CD14-positive monocyte (primary cell): Measurements from ENCODE around the gene SIGMAR1. TPM values are rescaled to one million over a fixed set of nuclear protein-coding genes. Genes with fewer than 3 reads are reported as not detected.
A peak's percentile ranks its signal among the peaks of the same experiment; 100 is the strongest.

Experiments
- DNase-seq, 3 donors: peaks; one replicate each; pipeline ENCODE4 v3.0.0-alpha.2; 2011 to 2022
- H2AFZ ChIP-seq: 2 replicates; pipeline ENCODE4 v1.6.0; 2012; ENCODE audit warnings: mild to moderate bottlenecking, low read depth, low read length, inconsistent platforms; ENCODE audit not compliant: insufficient read depth, poor library complexity, severe bottlenecking
- H3K27ac ChIP-seq, 2 donors: 1 replicate in 1 of 2; 2 replicates in 1 of 2; pipeline ENCODE4 v1.5.1; 2012 to 2013; ENCODE audit warnings: low read length in 2 of 2, control low read depth in 1 of 2, inconsistent platforms in 1 of 2, low read depth in 1 of 2, mild to moderate bottlenecking in 1 of 2
- H3K27me3 ChIP-seq, 2 donors: one replicate each; pipeline versions ENCODE4 v1.6.0 to v1.6.1; 2011 to 2013; ENCODE audit warnings: low read length in 2 of 2; ENCODE audit not compliant: control insufficient read depth in 2 of 2, insufficient read depth in 2 of 2
- H3K36me3 ChIP-seq, 2 donors: replicated peaks in 1 of 2; 1 replicate in 1 of 2; 2 replicates in 1 of 2; pipeline versions ENCODE4 v1.5.1 to v1.6.1; 2012 to 2013; ENCODE audit warnings: low read length in 2 of 2, control low read depth in 1 of 2, inconsistent platforms in 1 of 2, mild to moderate bottlenecking in 1 of 2; ENCODE audit not compliant: insufficient read depth in 2 of 2, control insufficient read depth in 1 of 2
- H3K4me1 ChIP-seq, 2 donors: 1 replicate in 1 of 2; 2 replicates in 1 of 2; pipeline versions ENCODE4 v1.5.1 to v1.6.1; 2012 to 2013; ENCODE audit warnings: low read length in 2 of 2, control low read depth in 1 of 2, inconsistent platforms in 1 of 2, mild to moderate bottlenecking in 1 of 2, moderate library complexity in 1 of 2; ENCODE audit not compliant: insufficient read depth in 2 of 2, control insufficient read depth in 1 of 2
- H3K4me2 ChIP-seq: replicated peaks from 2 replicates; pipeline ENCODE3; 2012; ENCODE audit warnings: low read length, moderate library complexity, mild to moderate bottlenecking; ENCODE audit not compliant: poor library complexity, severe bottlenecking; ENCODE audit errors: extremely low read depth
- H3K4me3 ChIP-seq, 3 experiments: fragments of 200-600 bp in 1 of 3; sonication (generic) in 1 of 3; replicated peaks in 1 of 3; 1 replicate in 2 of 3; 2 replicates in 1 of 3; pipeline ENCODE4 v1.5.1; 2011 to 2013; ENCODE audit warnings: low read length in 3 of 3, mild to moderate bottlenecking in 3 of 3, control low read depth in 2 of 3, low read depth in 2 of 3, inconsistent platforms in 1 of 3, moderate library complexity in 1 of 3
- H3K79me2 ChIP-seq: 2 replicates; pipeline ENCODE4 v1.6.0; 2012; ENCODE audit warnings: mild to moderate bottlenecking, control low read depth, inconsistent platforms, low read length, moderate library complexity; ENCODE audit not compliant: insufficient read depth
- H3K9ac ChIP-seq: 2 replicates; pipeline ENCODE4 v1.6.0; 2017; ENCODE audit warnings: low read length, mild to moderate bottlenecking; ENCODE audit not compliant: insufficient read depth, poor library complexity, severe bottlenecking
- H3K9me3 ChIP-seq, 2 donors: replicated peaks in 1 of 2; 1 replicate in 1 of 2; 2 replicates in 1 of 2; pipeline versions ENCODE4 v1.5.1 to v1.6.1; 2012 to 2013; ENCODE audit warnings: low read length in 2 of 2, control low read depth in 1 of 2; ENCODE audit not compliant: control insufficient read depth in 1 of 2, insufficient read depth in 1 of 2
- H4K20me1 ChIP-seq: 2 replicates; pipeline ENCODE4 v1.6.0; 2012; ENCODE audit warnings: mild to moderate bottlenecking, low read length, control low read depth, moderate library complexity; ENCODE audit not compliant: insufficient read depth
- H3K27ac Mint-ChIP-seq, 7 donors: one replicate each; pipeline ENCODE4 v1.8.0; 2020; ENCODE audit warnings: mild to moderate bottlenecking in 7 of 7, mixed read lengths in 7 of 7, moderate library complexity in 6 of 7, inconsistent platforms in 2 of 7
- H3K27me3 Mint-ChIP-seq, 3 donors: one replicate each; pipeline ENCODE4 v1.8.0; 2021 to 2022; ENCODE audit warnings: low read depth in 3 of 3, mild to moderate bottlenecking in 3 of 3, mixed read lengths in 3 of 3, moderate library complexity in 3 of 3, inconsistent platforms in 1 of 3
- H3K36me3 Mint-ChIP-seq, 2 donors: one replicate each; pipeline ENCODE4 v1.8.0; 2020; ENCODE audit warnings: mixed read lengths in 2 of 2, inconsistent platforms in 1 of 2, mild to moderate bottlenecking in 1 of 2
- H3K4me1 Mint-ChIP-seq: one replicate; pipeline ENCODE4 v1.8.0; 2020; ENCODE audit warnings: mild to moderate bottlenecking, mixed read lengths
- H3K4me3 Mint-ChIP-seq, 2 donors: one replicate each; pipeline ENCODE4 v1.8.0; 2020; ENCODE audit warnings: mild to moderate bottlenecking in 2 of 2, mixed read lengths in 2 of 2, moderate library complexity in 1 of 2
- H3K9me3 Mint-ChIP-seq, 7 donors: one replicate each; pipeline ENCODE4 v1.8.0; 2020 to 2022; ENCODE audit warnings: mixed read lengths in 7 of 7, mild to moderate bottlenecking in 6 of 7, moderate library complexity in 6 of 7, inconsistent platforms in 2 of 7
- WGBS: methylation state at CpG from one replicate; pipeline ENCODE4 v1.1.5; 2013; ENCODE audit warnings: missing lambda C conversion rate; ENCODE audit not compliant: insufficient coverage; 5-methylcytosine and 5-hydroxymethylcytosine counted together
- intact Hi-C, 2 donors: fragments of 100-400 bp; cut with micrococcal nuclease; formaldehyde crosslinking; loops; one replicate each; pipeline versions ENCODE4 v1.15.0 to v1.15.1; 2023
- polyA plus RNA-seq, 3 donors: library from polyadenylated mRNA; depleted of rRNA in 1 of 3; unstranded in 2 of 3; stranded (reverse) in 1 of 3; fragments of 300-500 nt in 2 of 3; fragments of >200 nt in 1 of 3; fragmentation: Illumina TruSeq in 2 of 3; gene quantifications; 1 replicate in 2 of 3; 2 replicates in 1 of 3; pipeline ENCODE4 v1.2.3, GENCODE V29; 2012 to 2021
- TF ChIP-seq, protein P1 (sequence below): fragments of 200-600 bp; IDR thresholded peaks from one replicate; pipeline ENCODE4 v1.8.0; 2022; ENCODE audit warnings: antibody characterized with exemption, mild to moderate bottlenecking

The SIGMAR1 gene
- polyA plus RNA-seq, 3 donors: 26.6 to 59.6 (median 49.5) TPM

DNA sequence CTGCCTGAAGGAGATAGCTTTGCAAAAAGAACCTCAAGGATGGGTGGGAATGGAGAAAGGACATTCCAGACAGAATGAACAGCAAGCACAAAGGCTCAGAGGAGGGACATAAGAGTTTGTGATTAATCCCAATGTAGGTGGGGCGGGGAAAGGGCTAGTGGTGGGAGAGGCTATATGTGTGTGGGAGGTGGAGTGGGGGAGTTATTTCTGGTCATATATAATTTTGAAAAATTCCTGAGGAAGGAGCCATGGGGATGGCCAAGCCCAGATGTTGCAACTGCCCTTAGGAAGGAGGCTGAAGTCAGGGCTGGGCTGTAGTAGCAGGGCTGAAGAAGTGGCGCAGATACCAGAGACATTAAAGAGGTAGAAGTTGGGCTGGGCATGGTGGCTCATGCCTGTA, 38.3 kb upstream of the SIGMAR1 start:
- Mint-ChIP-seq H3K4me1 (no peaks in the 10 kb centered on the region), H3K9me3 (peaks cover 0 to 1% (median 0%) of the 10 kb centered on the region in 7 donors), H3K27ac (no peak overlapping the region), H3K4me3 (no peak overlapping the region), H3K36me3 (peaks cover 0 to 8% of the 10 kb centered on the region in 2 donors), H3K27me3 (peaks cover 0 to 4% (median 0%) of the 10 kb centered on the region in 3 donors)
- Histone ChIP-seq H2AFZ (no peak overlapping the region), H4K20me1 (no peaks in the 10 kb centered on the region), H3K27ac (no peak overlapping the region), H3K36me3 (no peaks in the 10 kb centered on the region), H3K9me3 (no peaks in the 10 kb centered on the region), H3K4me3 (no peak overlapping the region), H3K4me1 (no peaks in the 10 kb centered on the region), H3K27me3 (no peaks in the 10 kb centered on the region), H3K79me2 (no peaks in the 10 kb centered on the region), H3K9ac (no peak overlapping the region), H3K4me2 (no peak overlapping the region)
- intact Hi-C loops: loop anchor here in 1 of 2 donors (1.0 kb wide), 1 partner anchor 26 kb away; no protein-coding TSS in a partner anchor
- no peak for DNase-seq
- TF ChIP-seq, protein P1, sequence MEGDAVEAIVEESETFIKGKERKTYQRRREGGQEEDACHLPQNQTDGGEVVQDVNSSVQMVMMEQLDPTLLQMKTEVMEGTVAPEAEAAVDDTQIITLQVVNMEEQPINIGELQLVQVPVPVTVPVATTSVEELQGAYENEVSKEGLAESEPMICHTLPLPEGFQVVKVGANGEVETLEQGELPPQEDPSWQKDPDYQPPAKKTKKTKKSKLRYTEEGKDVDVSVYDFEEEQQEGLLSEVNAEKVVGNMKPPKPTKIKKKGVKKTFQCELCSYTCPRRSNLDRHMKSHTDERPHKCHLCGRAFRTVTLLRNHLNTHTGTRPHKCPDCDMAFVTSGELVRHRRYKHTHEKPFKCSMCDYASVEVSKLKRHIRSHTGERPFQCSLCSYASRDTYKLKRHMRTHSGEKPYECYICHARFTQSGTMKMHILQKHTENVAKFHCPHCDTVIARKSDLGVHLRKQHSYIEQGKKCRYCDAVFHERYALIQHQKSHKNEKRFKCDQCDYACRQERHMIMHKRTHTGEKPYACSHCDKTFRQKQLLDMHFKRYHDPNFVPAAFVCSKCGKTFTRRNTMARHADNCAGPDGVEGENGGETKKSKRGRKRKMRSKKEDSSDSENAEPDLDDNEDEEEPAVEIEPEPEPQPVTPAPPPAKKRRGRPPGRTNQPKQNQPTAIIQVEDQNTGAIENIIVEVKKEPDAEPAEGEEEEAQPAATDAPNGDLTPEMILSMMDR: no peak
- WGBS: 86% methylated on average over 1 of the region's 2 CpGs

DNA sequence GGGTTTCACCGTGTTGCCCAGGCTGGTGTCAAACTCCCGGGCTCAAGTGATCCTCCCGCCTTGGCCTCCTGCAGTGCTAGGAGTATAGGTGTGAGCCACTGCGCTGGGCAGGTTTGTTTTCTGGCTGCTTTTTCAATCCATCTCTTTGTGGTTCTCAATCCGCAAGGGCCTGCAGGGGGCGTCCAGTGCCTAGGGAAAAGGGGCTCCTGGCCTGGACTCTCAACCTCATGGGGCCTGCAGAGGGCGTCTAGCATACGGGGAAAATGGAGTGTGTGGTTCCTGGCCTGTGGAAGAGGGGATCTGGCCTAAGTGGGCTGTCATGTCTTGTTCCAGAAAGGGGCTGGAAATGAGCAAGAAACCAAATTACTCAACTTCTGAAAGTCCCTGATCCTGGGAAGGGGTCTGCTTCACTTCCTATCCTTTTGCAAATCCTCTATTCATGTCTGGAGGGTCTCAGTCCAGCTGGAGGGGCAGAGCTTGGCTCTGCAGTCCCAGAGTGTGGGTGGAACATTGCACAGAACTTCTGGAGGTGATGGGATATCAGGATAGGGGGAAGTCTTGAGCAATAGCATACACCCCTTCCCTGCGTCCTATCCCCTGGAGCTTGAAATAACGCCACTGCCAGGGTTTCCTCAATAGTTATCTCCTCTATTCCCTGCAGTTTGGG, 37.6 kb upstream of the SIGMAR1 start:
- intact Hi-C loops: loop anchor here in 1 of 2 donors (1.0 kb wide), 1 partner anchor 27 kb away; no protein-coding TSS in a partner anchor
- no peaks in the 10 kb centered on the region for H3K4me1 ChIP-seq
- H4K20me1 ChIP-seq: no peaks in the 10 kb centered on the region
- TF ChIP-seq, protein P1: peak; percentile 68
- no peak overlapping the region for H2AFZ ChIP-seq
- H3K36me3 ChIP-seq: no peaks in the 10 kb centered on the region
- H3K4me3 Mint-ChIP-seq: no peak overlapping the region
- peak; percentile 55 to 71 (median 56) for DNase-seq
- no peak overlapping the region for H3K9ac ChIP-seq
- H3K27me3 ChIP-seq: no peaks in the 10 kb centered on the region
- 6% methylated on average over 8 of the region's 10 CpGs for WGBS
- H3K27ac ChIP-seq: no peak overlapping the region
- peaks cover 0 to under 1% of the 10 kb centered on the region in 2 donors for H3K9me3 ChIP-seq
- H3K79me2 ChIP-seq: no peaks in the 10 kb centered on the region
- H3K36me3 Mint-ChIP-seq: peaks cover 0 to 9% of the 10 kb centered on the region in 2 donors
- H3K27me3 Mint-ChIP-seq: peaks cover 0 to 4% (median 0%) of the 10 kb centered on the region in 3 donors
- no peak overlapping the region for H3K27ac Mint-ChIP-seq
- H3K4me1 Mint-ChIP-seq: no peaks in the 10 kb centered on the region
- H3K9me3 Mint-ChIP-seq: peaks cover 0 to 1% (median 0%) of the 10 kb centered on the region in 7 donors
- H3K4me3 ChIP-seq: no peak overlapping the region
- H3K4me2 ChIP-seq: no peak overlapping the region
